HTERT RPE-1 (cell line): ENCODE results near the gene MAT1A.
"Not testable (repeated sequence)": the region's sequence is repeated elsewhere in the genome, so short reads cannot be mapped to it uniquely, and the experiment has no call there.

Source experiments
- in situ Hi-C: fragments of 300-500 bp; cut with MboI; formaldehyde crosslinking; loops from 4 replicates; pipeline ENCODE4 v1.14.3; 2020; ENCODE audit warnings: low sequenced_read_pairs

MAT1A gene

DNA sequence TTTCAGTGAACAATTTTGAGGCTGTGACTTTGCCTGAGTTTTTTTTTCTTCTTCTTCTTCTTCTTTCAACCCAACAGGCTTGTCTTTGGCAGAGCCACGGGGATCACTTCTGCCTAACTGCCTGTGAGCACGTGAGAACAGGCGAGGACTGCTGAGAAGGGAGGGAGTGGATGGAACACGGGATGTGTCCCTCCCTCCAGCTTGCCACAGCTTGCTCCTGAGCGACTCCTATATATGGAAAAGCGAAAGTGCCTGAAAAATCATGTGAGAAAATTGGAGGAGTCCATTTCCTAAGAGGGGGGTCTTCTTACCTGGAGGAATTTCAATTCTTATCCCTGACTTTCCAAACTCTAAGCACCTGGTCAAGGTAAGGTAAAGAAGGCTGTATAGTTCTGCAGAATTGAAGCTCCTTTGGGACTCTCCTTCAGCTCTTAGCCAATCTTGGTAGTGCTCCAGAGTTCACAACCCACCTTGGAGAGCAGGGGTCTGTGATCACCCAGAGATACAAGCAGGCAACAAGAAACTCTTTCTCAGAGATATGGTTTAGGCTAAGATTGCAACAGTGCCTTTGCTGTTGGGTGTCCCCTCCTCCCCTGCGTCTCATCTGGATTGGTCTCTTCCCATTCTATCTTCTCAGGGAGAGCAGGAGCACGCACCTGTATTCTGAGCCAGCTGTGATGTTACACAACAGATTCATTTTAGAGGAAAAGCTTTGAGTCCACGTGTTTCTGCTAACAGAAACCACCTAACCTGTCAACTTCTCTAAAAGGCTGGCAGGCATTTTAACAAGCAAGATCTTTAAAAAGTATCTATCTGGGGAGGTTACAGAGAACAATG, at the start of gene MAT1A:
TSS of gene MAT1A (minus strand) at position 208 of the 837 bp plus-strand sequence. CDS start 235 bp downstream, outside the sequence.
- in situ Hi-C loops = no loop called here

DNA sequence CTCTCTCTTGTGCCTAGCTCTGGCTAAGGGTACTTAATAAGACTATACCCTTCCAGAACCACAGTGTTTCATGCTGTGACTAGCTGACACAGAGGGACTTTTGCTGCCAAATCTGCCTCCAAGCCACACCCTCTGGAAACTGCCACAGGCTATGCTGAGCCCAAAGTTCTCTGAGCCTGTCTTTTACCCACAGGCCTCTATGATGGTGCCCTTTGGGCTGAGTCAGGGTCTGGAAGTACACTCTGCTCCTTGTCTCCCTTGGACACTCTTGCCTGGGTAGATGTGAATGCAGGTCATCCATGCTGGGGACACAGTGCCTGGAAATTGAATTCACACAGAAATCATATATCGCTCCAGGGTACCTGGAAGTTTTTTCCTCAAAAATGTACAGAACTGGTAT, 44.5 kb upstream of the MAT1A start:
- in situ Hi-C loops = no loop called here

- in situ Hi-C loops = no loop called here
These were observed 35.5 kb upstream of the MAT1A start for GRCh38 chr10:80324891-80325364.

GRCh38 chr10:80324086-80324485, 34.6 kb upstream of the MAT1A start:
- in situ Hi-C loops = no loop called here

GRCh38 chr10:80323311-80323710, 33.9 kb upstream of the MAT1A start:
- in situ Hi-C loops = no loop called here

DNA sequence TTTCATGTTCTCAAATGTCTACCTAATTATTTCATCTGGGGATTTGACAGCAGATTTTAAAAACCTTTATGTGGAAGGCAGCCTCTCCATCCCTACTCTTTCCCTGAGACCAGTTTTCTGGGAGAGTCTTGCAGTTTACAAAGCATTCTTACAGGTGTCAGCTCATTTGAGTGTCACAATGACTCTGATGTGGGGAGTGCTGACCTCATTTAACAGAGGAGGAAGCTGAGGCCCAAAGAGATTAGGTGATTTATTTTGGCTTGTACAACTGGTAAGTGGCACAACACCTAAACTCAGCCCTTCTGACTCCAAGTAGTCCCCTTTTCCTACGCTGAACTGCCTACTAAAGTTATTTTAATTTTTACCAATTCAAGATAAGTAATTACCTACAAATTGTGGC, 33.3 kb upstream of the MAT1A start:
- in situ Hi-C loops = no loop called here

GRCh38 chr10:80322158-80322557, 32.7 kb upstream of the MAT1A start:
- in situ Hi-C loops = no loop called here

DNA sequence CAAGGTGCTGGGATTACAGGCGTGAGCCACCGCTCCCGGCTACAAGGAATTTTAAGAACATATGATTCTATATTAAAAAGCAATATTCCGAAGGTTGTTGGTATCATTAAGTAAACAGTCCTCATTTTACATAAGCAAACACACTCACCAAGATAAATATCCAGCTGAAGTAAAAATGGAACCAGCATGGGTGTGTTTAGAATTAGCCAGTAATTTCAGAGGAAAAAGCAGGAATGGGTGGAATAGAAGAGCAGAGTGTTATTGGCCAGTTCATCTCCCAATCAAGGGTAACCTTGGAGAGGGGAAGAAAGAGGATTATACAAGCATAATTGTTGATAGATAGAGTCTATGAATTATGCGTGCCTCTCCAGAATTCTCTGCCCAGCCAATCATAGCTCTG, 31.7 kb upstream of the MAT1A start:
- in situ Hi-C loops = no loop called here

DNA sequence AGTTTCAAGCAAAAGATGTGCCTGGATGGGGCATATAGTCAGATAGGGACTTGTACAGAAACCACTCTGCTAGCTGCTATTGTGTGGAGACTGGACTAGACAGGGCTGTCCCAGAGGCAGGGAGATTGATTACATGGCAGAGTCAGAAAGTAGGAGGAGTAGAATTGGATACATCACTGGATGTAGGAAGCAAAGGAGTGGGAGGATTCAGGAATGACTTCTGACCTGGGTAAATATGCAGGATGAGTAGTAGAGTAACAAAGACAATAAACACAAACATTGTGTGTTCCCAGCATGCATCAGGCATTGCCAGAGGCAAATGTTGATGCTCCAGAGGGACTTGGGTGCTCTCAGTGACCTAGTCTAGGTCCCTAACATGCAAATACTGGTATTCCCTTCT, 30.9 kb upstream of the MAT1A start:
- in situ Hi-C loops = no loop called here

GRCh38 chr10:80319725-80320290, 30.4 kb upstream of the MAT1A start:
- in situ Hi-C loops = no loop called here

DNA sequence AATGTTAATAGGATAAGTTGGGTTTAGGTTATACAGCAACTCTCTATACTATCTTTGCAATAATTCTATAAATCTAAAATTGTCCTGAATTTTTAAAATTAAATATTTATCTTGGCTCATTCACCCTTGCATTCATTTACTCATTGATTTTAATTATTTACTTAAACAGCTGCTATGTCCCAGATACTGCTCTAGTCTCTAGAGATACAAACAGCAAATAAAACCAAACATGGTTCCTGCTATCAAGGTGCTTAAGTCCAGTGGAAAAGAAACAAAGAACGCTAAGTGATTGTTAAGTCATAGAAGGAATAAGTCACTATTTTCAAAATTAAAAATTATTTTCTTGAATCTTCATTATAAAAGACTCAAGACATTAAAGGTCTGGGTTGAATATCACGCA, 29.9 kb upstream of the MAT1A start:
- in situ Hi-C loops = no loop called here

DNA sequence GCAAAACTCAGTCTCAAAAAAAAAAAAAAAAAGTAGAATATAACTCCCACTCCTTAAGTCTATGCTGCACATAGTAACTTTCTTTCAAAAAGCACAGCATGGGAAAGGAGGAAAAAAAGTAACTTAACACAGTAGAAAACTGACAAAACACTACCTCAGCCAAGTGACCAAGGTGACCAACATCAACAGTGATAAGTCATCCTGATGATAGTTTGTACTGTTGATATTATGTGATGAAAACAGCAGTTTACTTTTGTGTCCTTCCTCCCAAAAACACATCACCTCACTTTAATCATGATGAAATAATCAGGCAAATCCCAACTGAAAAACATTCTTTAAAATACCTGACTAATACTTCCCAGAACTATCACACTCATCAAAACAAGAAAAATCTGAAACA, 29.3 kb upstream of the MAT1A start:
- in situ Hi-C loops = no loop called here

- in situ Hi-C loops = no loop called here
These were observed 25.9 kb upstream of the MAT1A start for GRCh38 chr10:80315391-80315790.

DNA sequence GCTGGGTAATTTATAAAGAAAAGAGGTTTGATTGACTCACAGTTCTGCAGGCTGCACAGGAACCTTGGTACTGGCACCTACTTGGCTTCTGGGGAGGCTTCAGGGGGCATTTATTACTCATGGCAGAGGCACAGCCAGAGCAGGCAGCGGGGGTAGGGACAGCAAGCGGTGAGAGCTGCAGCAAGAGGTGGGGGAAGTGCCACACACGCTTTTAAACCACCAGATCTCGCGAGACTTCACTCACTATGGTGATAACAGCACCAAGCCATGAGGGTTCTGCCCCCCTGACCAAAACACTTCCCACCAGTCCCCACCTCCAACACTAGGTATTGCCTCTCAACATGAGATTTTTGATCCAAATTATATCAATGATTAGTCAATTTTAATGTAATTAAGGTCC, 24.1 kb upstream of the MAT1A start:
- in situ Hi-C loops = no loop called here

DNA sequence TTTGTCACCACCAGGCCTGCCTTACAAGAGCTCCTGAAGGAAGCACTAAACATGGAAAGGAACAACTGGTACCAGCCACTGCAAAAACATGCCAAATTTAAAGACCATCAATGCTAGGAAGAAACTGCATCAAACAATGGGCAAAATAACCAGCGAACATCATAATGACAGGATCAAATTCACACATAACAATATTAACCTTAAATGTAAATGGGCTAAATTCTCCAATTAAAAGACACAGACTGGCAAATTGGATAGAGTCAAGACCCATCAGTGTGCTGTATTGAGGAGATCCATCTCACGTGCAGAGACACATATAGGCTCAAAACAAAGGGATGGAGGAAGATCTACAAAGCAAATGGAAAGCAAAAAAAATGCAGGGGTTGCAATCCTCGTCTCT, 16.5 kb upstream of the MAT1A start:
- in situ Hi-C loops = not testable (repeated sequence)

- in situ Hi-C loops = no loop called here
These were observed 7.5 kb upstream of the MAT1A start for GRCh38 chr10:80296942-80297341.

DNA sequence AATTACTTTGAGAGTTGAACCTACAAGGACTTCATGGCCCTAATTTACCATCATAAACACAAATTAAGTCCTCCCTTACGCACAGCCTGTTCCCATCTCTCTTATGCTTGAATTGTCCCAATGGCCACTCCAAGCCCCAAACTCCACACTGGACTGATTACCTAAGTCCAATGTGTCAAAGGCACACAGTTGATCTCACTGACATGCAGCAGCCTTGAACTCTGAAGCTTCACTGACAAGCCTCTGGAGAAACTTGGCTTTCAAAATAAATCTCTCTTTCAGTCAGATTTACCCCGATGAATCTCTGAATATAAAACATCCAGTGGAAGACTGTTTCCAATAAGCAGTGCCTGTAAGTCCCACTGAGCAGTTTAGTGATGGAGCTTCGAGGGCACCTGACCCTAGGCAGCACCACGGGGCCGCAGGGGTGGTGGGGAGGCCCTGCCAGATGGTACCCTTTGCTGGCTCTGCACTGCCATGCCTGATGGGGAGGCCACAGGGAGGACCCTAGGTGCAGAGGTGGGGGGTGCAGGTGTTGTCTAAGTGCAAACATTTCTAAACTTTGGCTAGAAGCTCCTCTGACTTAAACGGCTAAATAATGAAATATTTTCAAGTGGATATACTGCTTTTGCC, 3.3 kb upstream of the MAT1A start:
- in situ Hi-C loops = no loop called here

GRCh38 chr10:80290474-80291220, 1.2 kb upstream of the MAT1A start:
- in situ Hi-C loops = no loop called here

DNA sequence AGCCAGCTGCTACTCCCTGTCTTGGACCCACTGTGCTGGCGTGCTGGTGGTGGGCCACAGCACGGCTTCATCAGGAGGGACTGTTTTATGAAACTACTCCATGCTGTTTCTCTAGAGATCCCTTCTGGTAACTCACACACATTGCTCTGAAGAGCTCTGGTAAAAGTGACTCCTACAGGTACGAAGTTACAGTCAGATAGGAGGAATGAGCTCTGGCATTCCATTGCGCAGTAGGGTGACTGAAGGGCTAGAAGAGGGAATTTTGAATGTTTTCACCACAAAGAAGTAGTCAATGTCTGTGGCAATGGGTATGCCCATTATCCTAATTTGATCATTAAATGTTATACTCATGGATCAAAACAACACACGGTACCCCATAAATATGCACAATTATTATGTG, 609 bp downstream of the MAT1A start:
- in situ Hi-C loops = no loop called here

- in situ Hi-C loops = no loop called here
These were observed 4.9 kb downstream of the MAT1A start for GRCh38 chr10:80284522-80284921.

GRCh38 chr10:80283536-80284199, 5.8 kb downstream of the MAT1A start:
- in situ Hi-C loops = no loop called here
